Measurements from ENCODE around the gene CCDC197. TPM values are rescaled to one million over a fixed set of nuclear protein-coding genes. Genes with fewer than 3 reads are reported as not detected.

Gene CCDC197
- total and polyA plus RNA-seq, 9 of the 15 experiments (the other 6 are each of a cell fraction or from before 2014, with no cell fraction given), result not detected

DNA sequence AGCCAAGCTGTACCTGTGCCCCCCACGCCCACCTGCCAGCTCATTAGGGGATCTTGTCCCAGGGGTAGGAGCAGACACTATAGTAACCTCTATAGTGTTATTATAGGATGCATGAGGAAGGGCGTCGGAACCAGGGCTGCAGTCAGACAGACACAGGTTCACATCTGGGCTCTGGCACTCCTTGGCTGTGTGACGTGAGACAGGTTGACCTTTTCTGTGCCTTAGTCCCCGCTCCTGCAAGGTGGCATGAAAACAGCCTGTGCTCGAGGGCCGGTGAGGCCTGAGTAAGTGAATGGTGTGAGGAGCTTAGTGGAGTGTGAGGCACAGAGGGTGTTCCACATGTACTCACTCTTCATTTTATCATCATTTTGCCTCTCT lies 39.8 kb upstream of the CCDC197 start (continued):
- TF ChIP-seq, protein P1, sequence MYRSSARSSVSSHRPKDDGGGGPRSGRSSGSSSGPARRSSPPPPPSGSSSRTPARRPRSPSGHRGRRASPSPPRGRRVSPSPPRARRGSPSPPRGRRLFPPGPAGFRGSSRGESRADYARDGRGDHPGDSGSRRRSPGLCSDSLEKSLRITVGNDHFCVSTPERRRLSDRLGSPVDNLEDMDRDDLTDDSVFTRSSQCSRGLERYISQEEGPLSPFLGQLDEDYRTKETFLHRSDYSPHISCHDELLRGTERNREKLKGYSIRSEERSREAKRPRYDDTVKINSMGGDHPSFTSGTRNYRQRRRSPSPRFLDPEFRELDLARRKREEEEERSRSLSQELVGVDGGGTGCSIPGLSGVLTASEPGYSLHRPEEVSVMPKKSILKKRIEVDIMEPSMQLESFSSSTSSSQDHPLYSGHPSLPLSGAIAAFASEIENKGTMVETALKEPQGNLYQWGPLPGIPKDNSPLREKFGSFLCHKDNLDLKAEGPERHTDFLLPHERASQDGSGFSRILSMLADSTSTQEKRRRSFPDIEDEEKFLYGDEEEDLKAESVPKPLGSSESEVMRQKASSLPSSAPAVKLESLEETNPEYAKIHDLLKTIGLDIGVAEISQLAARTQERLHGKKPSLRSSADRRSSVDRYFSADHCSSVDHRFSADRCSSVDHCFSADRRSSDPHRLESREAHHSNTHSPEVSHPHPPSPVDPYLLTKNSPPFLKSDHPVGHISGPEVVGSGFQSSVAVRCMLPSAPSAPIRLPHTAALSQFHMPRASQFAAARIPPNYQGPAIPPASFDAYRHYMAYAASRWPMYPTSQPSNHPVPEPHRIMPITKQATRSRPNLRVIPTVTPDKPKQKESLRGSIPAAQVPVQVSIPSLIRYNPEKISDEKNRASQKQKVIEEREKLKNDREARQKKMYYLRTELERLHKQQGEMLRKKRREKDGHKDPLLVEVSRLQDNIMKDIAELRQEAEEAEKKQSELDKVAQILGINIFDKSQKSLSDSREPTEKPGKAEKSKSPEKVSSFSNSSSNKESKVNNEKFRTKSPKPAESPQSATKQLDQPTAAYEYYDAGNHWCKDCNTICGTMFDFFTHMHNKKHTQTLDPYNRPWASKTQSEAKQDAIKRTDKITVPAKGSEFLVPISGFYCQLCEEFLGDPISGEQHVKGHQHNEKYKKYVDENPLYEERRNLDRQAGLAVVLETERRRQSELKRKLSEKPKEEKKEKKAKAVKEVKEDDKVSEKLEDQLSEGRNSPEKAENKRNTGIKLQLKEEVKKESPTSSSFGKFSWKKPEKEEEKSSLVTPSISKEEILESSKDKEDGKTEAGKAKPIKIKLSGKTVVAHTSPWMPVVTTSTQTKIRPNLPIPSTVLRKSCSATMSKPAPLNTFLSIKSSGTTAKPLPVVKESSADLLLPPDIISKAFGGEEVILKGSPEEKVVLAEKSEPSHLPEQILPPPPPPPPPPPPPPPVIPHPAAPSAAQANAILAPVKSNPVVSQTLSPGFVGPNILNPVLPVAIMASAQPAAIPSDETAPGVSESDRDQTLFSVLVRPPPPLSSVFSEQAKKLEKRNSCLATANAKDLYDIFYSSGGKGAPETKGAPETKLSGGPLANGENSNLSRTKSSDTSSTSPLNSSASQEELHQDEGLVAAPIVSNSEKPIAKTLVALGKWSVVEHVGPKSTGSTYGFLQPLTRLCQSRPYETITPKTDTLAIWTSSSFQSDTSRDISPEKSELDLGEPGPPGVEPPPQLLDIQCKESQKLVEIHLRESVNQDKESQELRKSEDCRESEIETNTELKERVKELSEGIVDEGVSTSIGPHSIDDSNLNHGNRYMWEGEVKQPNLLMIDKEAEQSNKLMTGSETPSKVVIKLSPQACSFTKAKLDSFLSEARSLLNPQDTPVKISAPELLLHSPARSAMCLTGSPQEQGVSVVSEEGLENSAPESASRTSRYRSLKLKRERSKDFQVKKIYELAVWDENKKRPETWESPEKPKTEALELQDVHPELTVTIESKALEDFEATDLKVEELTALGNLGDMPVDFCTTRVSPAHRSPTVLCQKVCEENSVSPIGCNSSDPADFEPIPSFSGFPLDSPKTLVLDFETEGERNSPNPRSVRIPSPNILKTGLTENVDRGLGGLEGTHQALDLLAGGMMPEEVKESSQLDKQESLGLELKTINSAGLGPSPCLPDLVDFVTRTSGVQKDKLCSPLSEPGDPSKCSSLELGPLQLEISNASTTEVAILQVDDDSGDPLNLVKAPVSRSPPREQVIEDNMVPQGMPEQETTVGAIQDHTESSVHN (IDR thresholded peaks at IDR 0.05; ENCODE audit: borderline replicate concordance in 1 of 2, low read depth in 1 of 2), result no peak
- no peak for TF ChIP-seq MBD2 (IDR thresholded peaks at IDR 0.05; ENCODE audit: borderline replicate concordance, low read depth)
